HepG2 (cell line): ENCODE data around the gene DNAJC18. TPM values are rescaled to one million over a fixed set of nuclear protein-coding genes. Genes with fewer than 3 reads are reported as not detected.
A peak's percentile ranks its signal among the peaks of the same experiment; 100 is the strongest.

Experiments used
- ATAC-seq: fragments of 200-7000 bp; cut with Tn5 transposase; 3 replicates; pipeline ENCODE4 v1.9.1; 2020; ENCODE audit warnings: mild to moderate bottlenecking, moderate library complexity
- BruUV-seq: library from RNA; stranded (reverse); fragments of 400-500 nt; replicated peaks from 2 replicates; lab custom pipeline; 2021; lab: Mats Ljungman, UMichigan
- CTCF ChIA-PET: fragments of 300-600 bp; formaldehyde crosslinking; extraction: SDS; loops from one replicate; lab custom pipeline; 2021; ENCODE audit warnings: low total read pairs, inconsistent platforms, low intra/inter-chr PET ratio; lab: Yijun Ruan, JAX
- POLR2A ChIA-PET: fragments of 350-600 bp; sonication (Branson Sonifier 250); formaldehyde crosslinking; loops from one replicate; lab custom pipeline; 2020; ENCODE audit warnings: antibody characterized with exemption, inconsistent platforms; lab: Yijun Ruan, JAX
- DNase-seq: peaks from one replicate; pipeline ENCODE4 v3.0.0-alpha.2; 2015; ENCODE audit warnings: low spot score
- FAIRE-seq: peaks from 3 replicates; lab custom pipeline; 2011; peaks lifted over from hg19 to GRCh38; lab: Jason Lieb, UNC
- H2AFZ ChIP-seq: one replicate; pipeline ENCODE4 v1.6.1; 2011; ENCODE audit warnings: low read length, inconsistent platforms
- H3K27ac ChIP-seq: fragments of 300-600 bp; 3 replicates; pipeline ENCODE4 v1.8.0; 2011; ENCODE audit warnings: mixed run types, mild to moderate bottlenecking, mixed read lengths, low read length, inconsistent platforms; ENCODE audit not compliant: insufficient read depth; ENCODE audit errors: extremely low read length
- H3K27me3 ChIP-seq, 2 experiments: fragments of 200-600 bp in 1 of 2; 2 replicates in 1 of 2; 3 replicates in 1 of 2; pipeline versions ENCODE4 v1.6.0 to v1.8.0; 2011; ENCODE audit warnings: low read length in 2 of 2, mild to moderate bottlenecking in 2 of 2, moderate library complexity in 2 of 2, inconsistent platforms in 1 of 2; ENCODE audit not compliant: insufficient read depth in 2 of 2, control insufficient read depth in 1 of 2
- H3K36me3 ChIP-seq, 2 experiments: fragments of 200-600 bp in 1 of 2; replicated peaks in 1 of 2; 2 replicates in 1 of 2; 3 replicates in 1 of 2; pipeline versions ENCODE4 v1.5.1 to v1.8.0; 2011; ENCODE audit warnings: low read length in 2 of 2, inconsistent platforms in 1 of 2; ENCODE audit not compliant: insufficient read depth in 2 of 2, control insufficient read depth in 1 of 2
- H3K4me1 ChIP-seq: 2 replicates; pipeline ENCODE4 v1.5.1; 2012; ENCODE audit warnings: low read length, inconsistent platforms; ENCODE audit not compliant: insufficient read depth
- H3K4me2 ChIP-seq: 2 replicates; pipeline ENCODE4 v1.6.0; 2011; ENCODE audit warnings: low read depth, low read length, inconsistent platforms
- H3K4me3 ChIP-seq, 3 experiments: fragments of 200-600 bp in 1 of 3; sonication (generic), shearing (Covaris generic) in 1 of 3; replicated peaks in 1 of 3; 2 replicates each; pipeline ENCODE4 v1.5.1; 2011 to 2016; ENCODE audit warnings: low read length in 3 of 3, inconsistent platforms in 2 of 3, low read depth in 2 of 3, mild to moderate bottlenecking in 2 of 3, control low read depth in 1 of 3, mixed read lengths in 1 of 3; ENCODE audit not compliant: insufficient read depth in 1 of 3
- H3K79me2 ChIP-seq: one replicate; pipeline ENCODE4 v1.6.1; 2011; ENCODE audit warnings: low read length, inconsistent platforms; ENCODE audit not compliant: insufficient read depth
- H3K9ac ChIP-seq: 2 replicates; pipeline ENCODE4 v1.6.0; 2011; ENCODE audit warnings: mild to moderate bottlenecking, low read depth, low read length, inconsistent platforms; ENCODE audit not compliant: insufficient read depth
- H3K9me3 ChIP-seq: 2 replicates; pipeline ENCODE4 v1.5.1; 2012; ENCODE audit warnings: mild to moderate bottlenecking, low read length
- H4K20me1 ChIP-seq: 2 replicates; pipeline ENCODE4 v1.6.0; 2011; ENCODE audit warnings: inconsistent platforms, mild to moderate bottlenecking, low read length, moderate library complexity; ENCODE audit not compliant: insufficient read depth
- MXI1 ChIP-seq: IDR thresholded peaks from 3 replicates; pipeline ENCODE4 v1.6.1; 2012; ENCODE audit warnings: low read depth, low read length, inconsistent platforms, borderline replicate concordance
- PAF1 ChIP-seq: IDR thresholded peaks from 2 replicates; pipeline ENCODE4 v1.6.1; 2016; ENCODE audit warnings: missing genetic modification reagents, missing compliant biosample characterization
- POLR2G ChIP-seq: fragments of 200-400 bp; formaldehyde crosslinking; IDR thresholded peaks from 2 replicates; pipeline ENCODE4 v1.6.1; 2018; ENCODE audit warnings: mild to moderate bottlenecking, low read depth, low read length, moderate library complexity
- YEATS2 ChIP-seq: sonication (generic); formaldehyde crosslinking; IDR thresholded peaks from 2 replicates; pipeline ENCODE4 v1.4.0; 2020; ENCODE audit warnings: missing genetic modification reagents, borderline replicate concordance
- ZBTB10 ChIP-seq: sonication (generic); formaldehyde crosslinking; IDR thresholded peaks from 2 replicates; pipeline ENCODE4 v1.4.0; 2020; ENCODE audit warnings: missing genetic modification reagents, borderline replicate concordance
- ZBTB39 ChIP-seq: sonication (generic); formaldehyde crosslinking; IDR thresholded peaks from 2 replicates; pipeline ENCODE4 v1.5.0; 2020; ENCODE audit warnings: missing genetic modification reagents
- WGBS: methylation state at CpG from one replicate; pipeline ENCODE4 v1.1.6; 2017; ENCODE audit warnings: low lambda C conversion rate; 5-methylcytosine and 5-hydroxymethylcytosine counted together
- in situ Hi-C: cut with HindIII; loops from 2 replicates; pipeline ENCODE4 v1.10.0; 2017; ENCODE audit warnings: low pct_unique_long_range_greater_than_20kb; ENCODE audit not compliant: extremely low pct_ligation_motif_present
- intact Hi-C: fragments of 100-400 bp; cut with micrococcal nuclease; formaldehyde crosslinking; loops from one replicate; pipeline ENCODE4 v1.10.0; 2022; ENCODE audit not compliant: unreplicated experiment
- polyA plus RNA-seq, 8 experiments: library from polyadenylated mRNA; depleted of rRNA in 3 of 8; stranded (reverse) in 7 of 8; unstranded in 1 of 8; fragments of >200 nt; fragmentation: Illumina TruSeq in 4 of 8; extraction: Trizol in 4 of 8; gene quantifications; 2 replicates each; pipeline versions ENCODE4 v1.2.1 to v1.2.3, GENCODE V29; 2011 to 2016; ENCODE audit warnings: low read depth in 4 of 8, missing spikeins in 1 of 8, mixed read lengths in 1 of 8; ENCODE audit not compliant: insufficient read depth in 1 of 8
- total RNA-seq, 5 experiments: library from RNA; depleted of rRNA; stranded (reverse); fragments of >200 nt; fragmentation: Illumina TruSeq; extraction: Trizol; gene quantifications; 2 replicates each; pipeline ENCODE4 v1.2.3, GENCODE V29; 2016; ENCODE audit warnings: low read depth in 1 of 5
- TF ChIP-seq, protein P1 (sequence below): sonication (generic); formaldehyde crosslinking; IDR thresholded peaks from 2 replicates; pipeline ENCODE4 v1.4.0; 2020; ENCODE audit warnings: mild to moderate bottlenecking, missing genetic modification reagents, borderline replicate concordance

Gene DNAJC18
- total and polyA plus RNA-seq, 2 of the 13 experiments (the other 11 are each of a cell fraction or from before 2014, with no cell fraction given), result 6.5 to 6.6 TPM

DNA sequence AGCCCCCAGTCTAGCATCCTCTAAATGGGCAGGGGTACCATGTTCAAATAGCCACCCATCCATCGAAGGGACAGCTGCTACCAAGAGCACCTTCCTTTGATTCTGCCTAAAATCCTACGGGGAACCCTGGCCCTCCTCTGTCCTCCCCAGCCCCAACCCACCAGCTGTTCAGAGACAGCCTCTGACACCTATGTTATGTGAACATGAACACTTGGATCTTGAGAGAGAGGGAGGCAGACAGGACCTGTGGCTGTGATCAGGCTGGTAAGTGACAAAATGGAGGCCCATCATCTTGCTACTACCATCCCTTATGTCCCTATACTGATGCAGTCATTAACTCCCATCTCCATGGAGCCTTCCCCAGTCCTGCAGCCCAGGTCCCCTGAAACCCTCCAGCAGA is 64.4 kb downstream of the DNAJC18 start:
- Histone ChIP-seq H4K20me1 (no peaks in the 10 kb centered on the region), H3K4me3 (no peak overlapping the region), H3K27me3 (no peaks in the 10 kb centered on the region), H3K36me3 (peaks cover 2 to 5% of the 10 kb centered on the region in 2 experiments; a peak in 3 of 5 replicates), H3K9ac (no peak overlapping the region), H3K4me2 (no peak overlapping the region), H3K9me3 (no peaks in the 10 kb centered on the region), H2AFZ (no peak overlapping the region), H3K79me2 (no peaks in the 10 kb centered on the region), H3K27ac (no peak overlapping the region), H3K4me1 (peaks cover 2% of the 10 kb centered on the region)
- ChIA-PET CTCF (no interaction called here), POLR2A (interaction anchor here (1.1 kb wide), 1 partner anchor 8 kb away, joined by 6 read pairs; the partner anchor contains the start of gene SLC23A1)
- intact Hi-C loops, result no loop called here
- DNase-seq (no peak), ATAC-seq (0 out of 3 replicates have a peak, but pooled peaks have one; percentile 7), FAIRE-seq (no peak)
- no peak for TF ChIP-seq ZBTB10 (CRISPR knock-in tag)
- TF ChIP-seq, protein P1, sequence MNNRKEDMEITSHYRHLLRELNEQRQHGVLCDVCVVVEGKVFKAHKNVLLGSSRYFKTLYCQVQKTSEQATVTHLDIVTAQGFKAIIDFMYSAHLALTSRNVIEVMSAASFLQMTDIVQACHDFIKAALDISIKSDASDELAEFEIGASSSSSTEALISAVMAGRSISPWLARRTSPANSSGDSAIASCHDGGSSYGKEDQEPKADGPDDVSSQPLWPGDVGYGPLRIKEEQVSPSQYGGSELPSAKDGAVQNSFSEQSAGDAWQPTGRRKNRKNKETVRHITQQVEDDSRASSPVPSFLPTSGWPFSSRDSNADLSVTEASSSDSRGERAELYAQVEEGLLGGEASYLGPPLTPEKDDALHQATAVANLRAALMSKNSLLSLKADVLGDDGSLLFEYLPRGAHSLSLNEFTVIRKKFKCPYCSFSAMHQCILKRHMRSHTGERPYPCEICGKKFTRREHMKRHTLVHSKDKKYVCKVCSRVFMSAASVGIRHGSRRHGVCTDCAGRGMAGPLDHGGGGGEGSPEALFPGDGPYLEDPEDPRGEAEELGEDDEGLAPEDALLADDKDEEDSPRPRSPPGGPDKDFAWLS (CRISPR knock-in tag), result no peak
- TF ChIP-seq POLR2G, result 0 out of 2 replicates have a peak, but pooled peaks have one; percentile 23
- TF ChIP-seq YEATS2 (CRISPR knock-in tag), result no peak
- no peak for TF ChIP-seq MXI1
- no peak for TF ChIP-seq ZBTB39
- peak; percentile 82; the same call in 1 of the 2 replicates for TF ChIP-seq PAF1 (CRISPR knock-in tag)
- WGBS, result 100% methylated on average over 2 of the region's 2 CpGs
- in situ Hi-C loops, result no loop called here
- BruUV-seq, result no TSS peak
